Measurements from ENCODE around the gene DQX1.
A peak's percentile ranks its signal among the peaks of the same experiment; 100 is the strongest.

The DQX1 gene

GRCh38 chr2:74554820-74555531, 28.9 kb upstream of the DQX1 start:
- DNase-seq: no peak

- no peak for DNase-seq
Measured at GRCh38 chr2:74553892-74554819, 28.1 kb upstream of the DQX1 start, which contains the start of the genes DOK1 and LOXL3. Gene DOK1, plus strand, starts transcription at chr2:74554720. Its CDS starts 35 bp downstream, at chr2:74554755. Gene LOXL3, minus strand, starts transcription at chr2:74553942. Its CDS starts 1,308 bp downstream, at chr2:74552634.

- no peak for DNase-seq
Measured at GRCh38 chr2:74552914-74553811, 27.1 kb upstream of the DQX1 start.

- DNase-seq: no peak
Measured at GRCh38 chr2:74551942-74552913, 26.2 kb upstream of the DQX1 start.

GRCh38 chr2:74551530-74551929, 25.5 kb upstream of the DQX1 start:
- DNase-seq: no peak

GRCh38 chr2:74550231-74550630, 24.2 kb upstream of the DQX1 start:
- no peak for DNase-seq

GRCh38 chr2:74548900-74549826, 23.1 kb upstream of the DQX1 start:
- DNase-seq: no peak

GRCh38 chr2:74548285-74548899, 22.4 kb upstream of the DQX1 start:
- DNase-seq: peak; percentile 30

GRCh38 chr2:74546004-74546403, 20.0 kb upstream of the DQX1 start:
- no peak for DNase-seq

GRCh38 chr2:74544634-74545033, 18.6 kb upstream of the DQX1 start:
- no peak for DNase-seq

GRCh38 chr2:74542978-74543377, 16.9 kb upstream of the DQX1 start:
- no peak for DNase-seq

GRCh38 chr2:74540291-74540690, 14.3 kb upstream of the DQX1 start:
- no peak for DNase-seq

GRCh38 chr2:74538881-74539339, 12.9 kb upstream of the DQX1 start:
- DNase-seq: no peak

GRCh38 chr2:74537140-74537539, 11.1 kb upstream of the DQX1 start:
- no peak for DNase-seq

GRCh38 chr2:74536166-74536950, 10.3 kb upstream of the DQX1 start:
- no peak for DNase-seq

GRCh38 chr2:74535440-74535965, 9.5 kb upstream of the DQX1 start:
- DNase-seq: no peak

- no peak for DNase-seq
Measured at GRCh38 chr2:74534411-74534810, 8.4 kb upstream of the DQX1 start.

GRCh38 chr2:74533464-74533863, 7.4 kb upstream of the DQX1 start:
- DNase-seq: no peak

GRCh38 chr2:74532222-74532621, 6.2 kb upstream of the DQX1 start:
- no peak for DNase-seq
